AG09319 (cell line): Measurements from ENCODE around the gene ZC3H4.

Source experiments
- DNase-seq: peaks from one replicate; pipeline ENCODE4 v3.0.0-alpha.2; 2010; ENCODE audit warnings: low read depth; ENCODE audit errors: extremely low read depth
- TF ChIP-seq, protein P1 (sequence below): IDR thresholded peaks from 2 replicates; pipeline ENCODE4 v1.5.1; 2011; ENCODE audit warnings: low read depth, mild to moderate bottlenecking, inconsistent platforms, low read length, moderate library complexity

The ZC3H4 gene

DNA sequence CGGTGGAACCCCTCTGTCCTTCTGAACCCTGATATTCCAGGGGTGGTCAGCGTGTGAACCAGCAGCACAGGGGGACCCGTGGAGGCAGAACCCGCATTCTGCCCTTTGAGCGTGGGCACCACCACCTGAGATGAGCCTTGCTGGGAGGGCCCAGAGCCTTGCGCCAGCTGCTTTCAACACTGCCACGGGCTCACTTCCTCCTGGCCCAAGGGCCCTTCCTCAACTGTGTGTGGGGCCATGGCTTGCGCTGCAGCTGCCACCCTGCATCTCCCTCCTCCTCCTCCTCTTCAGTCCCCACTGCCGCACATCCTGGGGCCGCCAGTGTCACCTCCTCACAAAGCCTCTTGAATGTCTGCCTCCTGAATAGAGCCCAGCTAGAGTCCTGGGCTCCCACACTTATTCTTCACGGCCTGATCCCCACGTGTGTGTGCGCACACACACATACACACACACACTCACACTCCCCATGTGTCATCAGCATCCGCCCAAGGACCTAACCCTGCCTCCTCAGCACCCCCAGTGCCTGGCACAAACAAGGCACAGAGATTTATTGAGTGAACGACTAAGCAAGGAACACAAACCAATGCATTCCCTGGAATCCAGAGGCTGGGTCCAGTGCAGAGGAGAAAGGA is 38.3 kb downstream of the ZC3H4 start:
- DNase-seq, result no peak
- TF ChIP-seq, protein P1, sequence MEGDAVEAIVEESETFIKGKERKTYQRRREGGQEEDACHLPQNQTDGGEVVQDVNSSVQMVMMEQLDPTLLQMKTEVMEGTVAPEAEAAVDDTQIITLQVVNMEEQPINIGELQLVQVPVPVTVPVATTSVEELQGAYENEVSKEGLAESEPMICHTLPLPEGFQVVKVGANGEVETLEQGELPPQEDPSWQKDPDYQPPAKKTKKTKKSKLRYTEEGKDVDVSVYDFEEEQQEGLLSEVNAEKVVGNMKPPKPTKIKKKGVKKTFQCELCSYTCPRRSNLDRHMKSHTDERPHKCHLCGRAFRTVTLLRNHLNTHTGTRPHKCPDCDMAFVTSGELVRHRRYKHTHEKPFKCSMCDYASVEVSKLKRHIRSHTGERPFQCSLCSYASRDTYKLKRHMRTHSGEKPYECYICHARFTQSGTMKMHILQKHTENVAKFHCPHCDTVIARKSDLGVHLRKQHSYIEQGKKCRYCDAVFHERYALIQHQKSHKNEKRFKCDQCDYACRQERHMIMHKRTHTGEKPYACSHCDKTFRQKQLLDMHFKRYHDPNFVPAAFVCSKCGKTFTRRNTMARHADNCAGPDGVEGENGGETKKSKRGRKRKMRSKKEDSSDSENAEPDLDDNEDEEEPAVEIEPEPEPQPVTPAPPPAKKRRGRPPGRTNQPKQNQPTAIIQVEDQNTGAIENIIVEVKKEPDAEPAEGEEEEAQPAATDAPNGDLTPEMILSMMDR, result no peak

DNA sequence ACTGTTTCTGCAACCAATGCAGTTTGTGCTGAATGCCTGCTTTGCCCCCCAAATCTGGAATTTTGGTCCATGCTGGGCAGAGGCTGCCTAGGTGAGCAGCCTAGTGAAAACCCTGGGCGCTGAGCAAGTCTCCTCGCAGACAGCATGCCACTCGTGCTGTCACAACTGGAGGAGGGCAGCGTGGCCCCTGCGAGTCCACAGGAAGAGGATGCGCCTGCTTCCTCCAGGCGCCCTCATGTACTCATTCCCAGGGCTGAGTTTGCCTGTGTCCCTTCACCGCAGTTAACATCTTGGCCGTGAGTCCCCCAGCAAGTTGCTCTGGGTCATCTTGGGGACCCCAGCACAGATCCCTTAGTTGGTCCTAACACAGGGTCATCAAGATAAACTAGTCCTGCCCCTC is 39.0 kb downstream of the ZC3H4 start:
- TF ChIP-seq, protein P1, result no peak
- no peak for DNase-seq

DNA sequence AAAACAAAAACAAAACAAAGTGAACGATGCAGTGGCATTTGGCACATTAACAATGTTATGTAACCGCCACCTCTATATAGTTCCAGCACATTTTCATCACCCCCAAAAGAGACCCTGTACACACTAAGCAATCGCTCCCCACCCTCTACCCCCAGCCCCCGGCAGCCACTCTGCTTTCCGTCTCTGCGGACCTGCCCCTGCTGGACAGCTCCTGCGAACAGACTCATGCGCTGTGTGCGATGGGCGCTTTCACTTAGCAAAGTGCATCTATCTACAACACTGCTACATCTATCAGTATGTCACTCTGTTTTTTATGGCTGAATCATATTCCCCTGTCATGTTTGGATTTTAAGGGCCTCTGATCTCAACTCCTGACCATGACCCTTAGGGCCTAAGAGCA is 40.0 kb downstream of the ZC3H4 start:
- no peak for DNase-seq
- TF ChIP-seq, protein P1, result no peak

DNA sequence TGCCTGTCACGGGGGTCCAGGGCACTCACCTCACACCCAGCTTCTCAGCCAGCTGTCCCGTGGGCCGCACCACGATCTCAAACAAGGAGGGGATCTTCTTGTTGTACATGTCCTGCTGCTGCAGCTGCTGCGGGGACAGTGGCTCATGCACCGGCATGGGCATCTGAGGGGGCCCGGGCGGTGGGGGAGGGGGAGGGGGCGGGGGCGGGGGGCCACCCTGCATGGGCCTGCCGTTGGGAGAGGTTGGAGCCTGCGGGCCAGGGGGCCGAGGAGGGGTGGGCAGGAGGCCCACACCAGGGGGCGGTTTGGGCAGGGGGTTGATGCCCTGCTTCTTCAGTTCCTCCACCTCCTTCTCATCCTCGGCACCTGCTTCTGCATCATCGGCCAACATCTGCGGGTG is 41.3 kb downstream of the ZC3H4 start:
- TF ChIP-seq, protein P1, result no peak
- DNase-seq, result no peak

- TF ChIP-seq, protein P1, result no peak
These were observed 41.8 kb downstream of the ZC3H4 start for GRCh38 chr19:47071731-47072130.

DNA sequence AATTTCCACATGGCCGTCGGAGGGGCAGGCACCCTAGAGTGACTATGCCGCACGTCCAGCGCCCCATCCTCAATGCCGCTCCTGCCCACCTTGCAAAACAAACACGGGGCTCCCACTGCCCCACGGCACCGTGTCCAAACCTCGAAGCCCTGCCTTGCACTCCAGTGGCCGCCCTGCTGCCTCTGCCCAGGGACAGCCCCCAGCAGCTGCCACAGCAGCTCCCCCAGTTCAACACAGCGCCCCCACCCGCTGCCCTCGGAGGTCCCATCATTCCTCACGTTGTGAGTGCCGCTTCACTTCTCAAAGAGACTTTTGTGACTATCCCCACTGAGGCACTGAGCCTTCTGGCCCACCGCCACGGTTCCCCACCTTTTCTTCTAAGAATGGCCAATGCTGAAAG is 42.8 kb downstream of the ZC3H4 start:
- DNase-seq, result no peak
- TF ChIP-seq, protein P1, result no peak

More at GRCh38 chr19:47071731-47072130, 41.8 kb downstream of the ZC3H4 start:
- DNase-seq, result no peak

DNA sequence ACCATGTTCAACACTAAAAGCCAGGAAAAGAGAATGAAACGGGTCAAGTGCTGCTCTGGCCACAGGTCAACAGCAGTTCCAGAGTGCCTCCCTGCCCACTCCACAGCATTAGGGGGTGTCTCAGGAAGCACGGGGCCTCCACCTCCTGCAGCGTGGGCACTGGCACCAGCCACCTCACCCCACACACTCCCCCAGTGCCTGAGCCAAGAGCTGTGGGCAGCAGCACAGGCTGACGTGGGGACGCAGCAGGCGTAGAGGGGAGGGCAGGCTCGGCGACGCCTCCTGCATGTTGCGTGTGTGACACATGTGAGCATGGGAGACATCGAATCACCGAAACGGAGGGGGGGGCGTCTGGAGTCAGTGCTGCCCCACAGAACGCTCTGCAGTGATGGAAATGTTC is 43.8 kb downstream of the ZC3H4 start:
- no peak for DNase-seq
- TF ChIP-seq, protein P1, result no peak
